Osteoblast (primary cell): ENCODE measurements around the gene DNAH9. TPM values are rescaled to one million over a fixed set of nuclear protein-coding genes. Genes with fewer than 3 reads are reported as not detected.

Experiments used
- DNase-seq: peaks from one replicate; pipeline ENCODE4 v3.0.0; 2011; ENCODE audit warnings: low spot score, mixed read lengths; ENCODE audit not compliant: insufficient read length; ENCODE audit errors: missing footprints
- H2AFZ ChIP-seq: 2 replicates; pipeline ENCODE4 v1.6.0; 2011; ENCODE audit warnings: mild to moderate bottlenecking, low read length
- H3K27ac ChIP-seq: 2 replicates; pipeline ENCODE4 v1.5.1; 2011; ENCODE audit warnings: mild to moderate bottlenecking, low read depth, low read length, moderate library complexity
- H3K27me3 ChIP-seq: 2 replicates; pipeline ENCODE4 v1.6.0; 2012; ENCODE audit warnings: mild to moderate bottlenecking, control low read depth, inconsistent platforms, low read length, moderate library complexity; ENCODE audit not compliant: insufficient read depth
- H3K36me3 ChIP-seq: 2 replicates; pipeline ENCODE4 v1.5.1; 2011; ENCODE audit warnings: mild to moderate bottlenecking, low read length, control low read depth, moderate library complexity; ENCODE audit not compliant: insufficient read depth
- H3K4me1 ChIP-seq: 2 replicates; pipeline ENCODE4 v1.5.1; 2011; ENCODE audit warnings: mild to moderate bottlenecking, low read length, control low read depth, moderate library complexity; ENCODE audit not compliant: insufficient read depth
- H3K4me2 ChIP-seq: 2 replicates; pipeline ENCODE4 v1.6.0; 2011; ENCODE audit warnings: mild to moderate bottlenecking, low read length; ENCODE audit not compliant: insufficient read depth
- H3K4me3 ChIP-seq: fragments of 200-600 bp; sonication (generic); 3 replicates; pipeline ENCODE4 v1.5.1; 2012; ENCODE audit warnings: mild to moderate bottlenecking, low read length, inconsistent platforms; ENCODE audit not compliant: insufficient read depth
- H3K79me2 ChIP-seq: 2 replicates; pipeline ENCODE4 v1.6.0; 2012; ENCODE audit warnings: mild to moderate bottlenecking, low read length, control low read depth, inconsistent platforms; ENCODE audit not compliant: insufficient read depth
- H3K9me3 ChIP-seq: 2 replicates; pipeline ENCODE4 v1.5.1; 2011; ENCODE audit warnings: low read depth, low read length, control low read depth
- H4K20me1 ChIP-seq: 2 replicates; pipeline ENCODE4 v1.6.0; 2012; ENCODE audit warnings: mild to moderate bottlenecking, low read length, control low read depth; ENCODE audit not compliant: insufficient read depth
- total RNA-seq: library from RNA; depleted of rRNA; stranded (reverse); fragments of >200 nt; gene quantifications from 2 replicates; pipeline ENCODE4 v1.2.3, GENCODE V29; 2012
- TF ChIP-seq, protein P1 (sequence below): IDR thresholded peaks from 2 replicates; pipeline ENCODE4 v1.5.1; 2011; ENCODE audit warnings: mild to moderate bottlenecking, low read depth, low read length, moderate library complexity; ENCODE audit errors: extremely low read depth

The DNAH9 gene
- total RNA-seq, 1 donor, result not detected

DNA sequence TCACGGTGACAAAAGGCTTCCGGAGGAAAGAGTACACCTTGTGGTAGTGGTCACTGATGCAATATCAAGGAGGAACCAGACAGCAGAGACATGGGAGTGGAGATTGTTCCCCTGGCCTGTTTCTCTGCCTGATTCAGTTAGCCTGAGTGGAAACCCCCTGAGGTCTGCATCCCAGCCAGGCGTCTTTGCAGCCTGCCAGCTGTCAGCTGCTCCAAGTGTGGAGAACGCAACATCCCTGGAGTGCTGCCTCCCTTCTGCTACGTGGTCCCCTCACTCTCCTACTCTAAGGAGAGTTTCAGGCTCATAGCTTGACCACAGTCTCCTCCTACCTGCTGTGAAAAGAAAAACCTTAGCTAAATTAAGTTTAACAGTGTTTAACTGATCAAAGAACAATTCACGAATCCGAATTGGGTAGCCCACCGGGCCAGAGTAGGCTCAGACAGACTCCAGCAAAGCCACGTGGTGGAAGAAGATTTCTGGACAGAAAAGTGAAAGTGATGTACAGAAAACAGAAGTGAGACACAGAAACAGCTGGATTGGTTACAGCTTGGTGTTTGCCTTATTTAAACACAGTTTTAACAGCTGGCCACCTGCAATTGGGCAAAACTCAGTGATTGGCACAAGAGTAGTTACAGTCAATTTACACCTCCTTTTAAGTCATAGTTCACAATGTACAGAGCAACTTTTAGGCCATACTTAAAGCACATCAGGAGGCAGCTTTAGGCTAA is 188.6 kb downstream of the DNAH9 start:
- Histone ChIP-seq H3K4me2 (no peak overlapping the region), H3K27me3 (no peaks in the 10 kb centered on the region), H3K36me3 (no peaks in the 10 kb centered on the region), H3K9me3 (peaks cover 2% of the 10 kb centered on the region), H2AFZ (no peak overlapping the region), H3K79me2 (no peaks in the 10 kb centered on the region), H3K4me3 (no peak overlapping the region), H3K4me1 (no peaks in the 10 kb centered on the region), H3K27ac (no peak overlapping the region), H4K20me1 (no peaks in the 10 kb centered on the region)
- no peak for DNase-seq
- TF ChIP-seq, protein P1, sequence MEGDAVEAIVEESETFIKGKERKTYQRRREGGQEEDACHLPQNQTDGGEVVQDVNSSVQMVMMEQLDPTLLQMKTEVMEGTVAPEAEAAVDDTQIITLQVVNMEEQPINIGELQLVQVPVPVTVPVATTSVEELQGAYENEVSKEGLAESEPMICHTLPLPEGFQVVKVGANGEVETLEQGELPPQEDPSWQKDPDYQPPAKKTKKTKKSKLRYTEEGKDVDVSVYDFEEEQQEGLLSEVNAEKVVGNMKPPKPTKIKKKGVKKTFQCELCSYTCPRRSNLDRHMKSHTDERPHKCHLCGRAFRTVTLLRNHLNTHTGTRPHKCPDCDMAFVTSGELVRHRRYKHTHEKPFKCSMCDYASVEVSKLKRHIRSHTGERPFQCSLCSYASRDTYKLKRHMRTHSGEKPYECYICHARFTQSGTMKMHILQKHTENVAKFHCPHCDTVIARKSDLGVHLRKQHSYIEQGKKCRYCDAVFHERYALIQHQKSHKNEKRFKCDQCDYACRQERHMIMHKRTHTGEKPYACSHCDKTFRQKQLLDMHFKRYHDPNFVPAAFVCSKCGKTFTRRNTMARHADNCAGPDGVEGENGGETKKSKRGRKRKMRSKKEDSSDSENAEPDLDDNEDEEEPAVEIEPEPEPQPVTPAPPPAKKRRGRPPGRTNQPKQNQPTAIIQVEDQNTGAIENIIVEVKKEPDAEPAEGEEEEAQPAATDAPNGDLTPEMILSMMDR, result no peak

DNA sequence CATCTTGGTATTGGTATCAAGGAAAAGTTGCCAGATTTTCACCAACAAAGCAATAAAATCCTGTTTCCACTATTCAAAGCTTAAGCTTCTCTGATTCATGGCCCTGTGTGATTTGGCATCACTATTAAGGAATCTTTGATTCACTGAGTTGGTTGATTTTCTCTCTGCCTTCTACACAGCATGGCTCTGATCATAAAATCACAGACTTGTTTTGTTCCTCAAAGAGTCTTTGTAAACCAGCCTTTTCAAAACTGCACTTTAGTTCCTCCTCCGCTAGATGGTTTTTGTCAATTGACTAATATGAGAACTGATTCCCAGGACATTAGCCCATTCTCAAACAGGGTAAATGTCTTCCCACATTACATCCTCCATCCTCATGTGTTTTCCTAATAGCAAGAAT is 197.6 kb downstream of the DNAH9 start:
- Histone ChIP-seq H2AFZ (no peak overlapping the region), H3K4me1 (no peaks in the 10 kb centered on the region), H3K9me3 (peaks cover 3% of the 10 kb centered on the region), H3K79me2 (no peaks in the 10 kb centered on the region), H3K4me3 (no peak overlapping the region), H3K4me2 (no peak overlapping the region), H3K27me3 (no peaks in the 10 kb centered on the region), H3K27ac (no peak overlapping the region), H4K20me1 (no peaks in the 10 kb centered on the region), H3K36me3 (no peaks in the 10 kb centered on the region)
- TF ChIP-seq, protein P1, result no peak
- DNase-seq, result no peak

DNA sequence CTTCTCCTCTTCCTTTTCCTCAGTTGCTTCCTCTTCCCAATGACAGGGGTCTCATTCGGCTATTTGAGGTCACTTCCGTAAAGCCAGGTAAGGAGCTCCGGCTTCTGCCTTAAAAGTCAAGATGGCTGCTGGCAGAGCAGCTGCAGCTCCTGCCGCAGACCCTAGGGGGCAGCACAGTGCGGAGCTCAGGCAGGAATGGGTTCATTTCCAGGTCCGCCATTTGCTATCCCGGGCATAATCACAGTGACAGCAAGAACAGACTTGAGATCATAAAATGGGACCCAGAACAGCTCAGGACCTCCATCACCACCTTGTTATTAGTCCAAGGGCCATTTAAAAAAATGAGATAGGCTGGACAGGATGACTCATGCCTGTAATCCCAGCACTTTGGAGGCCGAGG is 199.5 kb downstream of the DNAH9 start:
- TF ChIP-seq, protein P1, result no peak
- no peak overlapping the region for H3K4me3 ChIP-seq
- H3K4me1 ChIP-seq, result no peaks in the 10 kb centered on the region
- no peak overlapping the region for H3K4me2 ChIP-seq
- no peaks in the 10 kb centered on the region for H3K27me3 ChIP-seq
- no peak for DNase-seq
- H3K79me2 ChIP-seq, result no peaks in the 10 kb centered on the region
- H2AFZ ChIP-seq, result no peak overlapping the region
- H3K36me3 ChIP-seq, result no peaks in the 10 kb centered on the region
- H3K27ac ChIP-seq, result no peak overlapping the region
- H4K20me1 ChIP-seq, result no peaks in the 10 kb centered on the region
- H3K9me3 ChIP-seq, result peaks cover 3% of the 10 kb centered on the region

DNA sequence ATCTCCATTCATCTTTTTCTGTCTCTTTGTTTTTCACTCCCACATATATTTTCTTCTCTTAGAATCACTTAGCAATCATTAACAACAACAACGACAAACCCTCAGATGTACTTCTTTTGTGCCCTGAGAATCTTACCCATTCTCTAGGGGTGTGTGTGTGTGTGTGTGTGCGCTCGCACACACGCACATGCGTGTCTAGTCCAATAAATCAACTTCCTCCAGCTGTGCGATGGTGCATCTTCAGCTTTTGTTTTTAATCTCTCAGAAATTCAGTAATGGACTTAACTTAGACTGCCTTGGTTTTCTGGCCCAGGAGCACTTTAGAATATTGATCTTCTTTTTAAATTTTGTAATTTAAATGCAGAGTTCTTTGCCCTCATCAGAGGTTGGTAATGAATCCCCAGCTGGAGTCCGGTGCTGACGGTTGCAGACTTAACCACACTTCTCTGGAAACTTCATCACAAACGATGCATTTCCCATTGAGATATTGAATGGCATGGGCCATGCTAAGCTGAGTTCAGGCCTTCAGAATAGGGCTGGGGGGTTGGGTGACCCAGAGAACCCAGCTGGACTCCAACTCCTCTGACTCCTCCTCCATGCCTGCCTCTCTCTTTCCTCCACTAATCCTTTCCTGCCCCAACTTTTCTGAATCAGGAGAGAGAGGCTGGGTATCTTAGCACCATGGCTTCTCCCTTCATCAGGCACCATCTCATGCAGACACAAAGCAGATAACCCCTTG is 205.1 kb downstream of the DNAH9 start:
- Histone ChIP-seq H4K20me1 (no peaks in the 10 kb centered on the region), H3K36me3 (no peaks in the 10 kb centered on the region), H3K4me2 (no peak overlapping the region), H3K79me2 (no peaks in the 10 kb centered on the region), H3K27me3 (no peaks in the 10 kb centered on the region), H3K4me1 (no peaks in the 10 kb centered on the region), H2AFZ (no peak overlapping the region), H3K9me3 (no peaks in the 10 kb centered on the region), H3K27ac (no peak overlapping the region), H3K4me3 (no peak overlapping the region)
- no peak for DNase-seq
- TF ChIP-seq, protein P1, result no peak
